ENCODE data around the gene REELD1. TPM values are rescaled to one million over a fixed set of nuclear protein-coding genes. Genes with fewer than 3 reads are reported as not detected.

Gene REELD1
- total and polyA plus RNA-seq, 12 donors, result 0.12 to 1.4 (median 0.22) TPM; not detected in 6

DNA sequence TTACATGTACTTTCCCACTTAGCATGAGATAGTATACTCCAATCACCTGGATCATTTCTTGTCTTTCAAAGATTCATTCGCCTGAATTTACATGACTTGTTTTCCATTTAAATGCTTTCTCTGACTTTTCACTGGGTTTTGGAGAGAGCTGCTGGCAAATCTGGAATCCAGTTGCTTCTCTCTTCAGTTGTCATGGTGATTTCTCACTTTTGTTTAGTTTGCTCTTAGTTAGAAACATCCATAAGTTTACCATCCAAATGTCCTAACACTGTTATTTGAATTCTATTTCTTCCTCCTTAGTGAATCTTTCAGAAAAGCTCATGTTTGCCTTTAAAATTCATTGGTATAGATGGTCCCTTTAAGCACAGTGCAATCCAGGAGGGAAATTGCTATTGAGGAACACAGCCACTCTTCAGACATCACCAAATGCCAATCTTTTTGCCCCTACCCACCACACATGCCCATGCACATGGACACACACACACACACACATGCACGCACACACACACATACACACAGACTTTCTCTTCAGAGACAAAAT is 51.7 kb downstream of the REELD1 start:
- 93 to 94% methylated on average over 2 of the region's 2 CpGs for WGBS, 2 donors
- no peak for DNase-seq
- H3K9me3 ChIP-seq, result no peaks in the 10 kb centered on the region
- no peaks in the 10 kb centered on the region for H3K36me3 ChIP-seq
- intact Hi-C loops (cut with DNase I), result no loop called here
- H3K27ac ChIP-seq, result no peak overlapping the region
- peaks cover 0 to 16% (median 0%) of the 10 kb centered on the region in 9 donors for H3K4me1 ChIP-seq
- TF ChIP-seq, protein P1, sequence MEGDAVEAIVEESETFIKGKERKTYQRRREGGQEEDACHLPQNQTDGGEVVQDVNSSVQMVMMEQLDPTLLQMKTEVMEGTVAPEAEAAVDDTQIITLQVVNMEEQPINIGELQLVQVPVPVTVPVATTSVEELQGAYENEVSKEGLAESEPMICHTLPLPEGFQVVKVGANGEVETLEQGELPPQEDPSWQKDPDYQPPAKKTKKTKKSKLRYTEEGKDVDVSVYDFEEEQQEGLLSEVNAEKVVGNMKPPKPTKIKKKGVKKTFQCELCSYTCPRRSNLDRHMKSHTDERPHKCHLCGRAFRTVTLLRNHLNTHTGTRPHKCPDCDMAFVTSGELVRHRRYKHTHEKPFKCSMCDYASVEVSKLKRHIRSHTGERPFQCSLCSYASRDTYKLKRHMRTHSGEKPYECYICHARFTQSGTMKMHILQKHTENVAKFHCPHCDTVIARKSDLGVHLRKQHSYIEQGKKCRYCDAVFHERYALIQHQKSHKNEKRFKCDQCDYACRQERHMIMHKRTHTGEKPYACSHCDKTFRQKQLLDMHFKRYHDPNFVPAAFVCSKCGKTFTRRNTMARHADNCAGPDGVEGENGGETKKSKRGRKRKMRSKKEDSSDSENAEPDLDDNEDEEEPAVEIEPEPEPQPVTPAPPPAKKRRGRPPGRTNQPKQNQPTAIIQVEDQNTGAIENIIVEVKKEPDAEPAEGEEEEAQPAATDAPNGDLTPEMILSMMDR (IDR thresholded peaks at IDR 0.05), result no peak
- H3K4me3 ChIP-seq, result no peak overlapping the region
- ATAC-seq, result no peak
- H3K27me3 ChIP-seq, result no peaks in the 10 kb centered on the region

DNA sequence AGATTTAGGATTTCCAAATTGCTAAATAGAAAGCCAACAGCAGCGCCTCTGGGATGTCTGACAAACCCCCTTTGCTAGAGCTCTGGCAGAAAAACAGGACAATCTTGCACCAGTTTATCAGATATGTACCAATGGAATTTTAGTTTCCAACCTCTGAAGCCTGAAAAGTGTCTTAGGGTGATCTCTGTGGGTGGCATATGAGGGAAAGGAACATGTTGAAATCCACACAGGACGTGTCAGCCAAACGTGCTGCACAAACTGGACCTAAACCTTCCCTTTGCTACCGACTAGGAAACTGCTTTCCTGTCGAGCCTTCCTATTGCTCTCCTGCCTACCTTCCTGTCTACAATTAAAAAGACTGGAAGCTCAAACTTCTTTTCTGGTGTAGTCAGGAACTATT is 53.5 kb downstream of the REELD1 start:
- no peak overlapping the region for H3K27ac ChIP-seq
- peaks cover 0 to 16% (median 0%) of the 10 kb centered on the region in 9 donors for H3K4me1 ChIP-seq
- no peaks in the 10 kb centered on the region for H3K36me3 ChIP-seq
- TF ChIP-seq, protein P1 (IDR thresholded peaks at IDR 0.05), result no peak
- no peak for DNase-seq
- no peaks in the 10 kb centered on the region for H3K27me3 ChIP-seq
- no peaks in the 10 kb centered on the region for H3K9me3 ChIP-seq
- WGBS, 2 donors, result 66 to 68% methylated on average over 5 of the region's 5 CpGs
- intact Hi-C loops (cut with DNase I), result no loop called here
- no peak overlapping the region for H3K4me3 ChIP-seq
- ATAC-seq, result no peak

DNA sequence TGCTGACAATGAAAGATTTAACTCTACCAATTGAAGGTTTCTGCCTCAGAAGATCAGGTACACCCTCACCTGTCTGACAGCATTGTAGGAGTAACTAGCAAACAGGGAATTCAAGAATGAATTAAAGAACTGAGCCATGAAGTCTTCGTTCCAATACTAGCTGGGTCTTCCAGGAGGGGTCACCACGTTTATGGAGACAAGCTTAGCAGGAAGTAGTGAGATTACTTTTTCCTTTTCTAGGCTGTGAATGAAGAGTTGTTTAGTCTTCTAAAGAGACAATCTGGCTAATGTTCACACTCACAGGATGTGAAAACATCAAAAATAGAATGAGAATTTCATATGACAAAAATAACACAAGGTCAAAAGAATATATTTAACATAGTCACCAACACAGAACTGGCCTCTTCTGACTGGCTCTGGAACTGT is 54.9 kb downstream of the REELD1 start:
- intact Hi-C loops (cut with DNase I), result no loop called here
- 55 to 56% methylated on average over 2 of the region's 2 CpGs for WGBS, 2 donors
- TF ChIP-seq, protein P1 (IDR thresholded peaks at IDR 0.05), result no peak
- no peaks in the 10 kb centered on the region for H3K27me3 ChIP-seq
- no peak overlapping the region for H3K27ac ChIP-seq
- no peak for ATAC-seq
- H3K4me3 ChIP-seq, result no peak overlapping the region
- no peaks in the 10 kb centered on the region for H3K36me3 ChIP-seq
- DNase-seq, result no peak
- H3K4me1 ChIP-seq, result peaks cover 0 to 16% (median 0%) of the 10 kb centered on the region in 9 donors
- no peaks in the 10 kb centered on the region for H3K9me3 ChIP-seq

DNA sequence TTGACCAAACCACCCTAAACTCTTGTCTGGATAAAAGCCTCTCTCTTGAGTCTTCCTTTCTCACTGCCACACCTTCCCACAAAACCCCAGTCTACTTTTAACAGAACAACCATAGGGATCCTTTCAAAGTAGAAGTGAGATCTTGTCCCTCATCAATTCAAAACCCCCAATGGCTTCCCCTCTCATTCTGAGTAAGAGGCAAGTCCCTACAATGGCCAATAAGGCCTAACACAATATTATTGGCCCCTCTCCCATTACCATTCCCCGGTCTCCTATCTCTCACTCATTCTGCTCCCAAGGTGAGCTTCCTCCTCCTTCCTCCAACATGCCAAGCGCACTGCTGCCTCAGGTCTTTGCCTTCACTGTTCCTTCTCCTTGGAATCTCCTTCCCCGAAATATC is 57.1 kb downstream of the REELD1 start:
- Histone ChIP-seq H3K27me3 (no peaks in the 10 kb centered on the region), H3K27ac (no peak overlapping the region), H3K36me3 (no peaks in the 10 kb centered on the region), H3K4me3 (no peak overlapping the region), H3K4me1 (peaks cover 0 to 16% (median 0%) of the 10 kb centered on the region in 9 donors), H3K9me3 (no peaks in the 10 kb centered on the region)
- intact Hi-C loops (cut with DNase I), result no loop called here
- TF ChIP-seq, protein P1 (IDR thresholded peaks at IDR 0.05), result no peak
- no peak for DNase-seq
- 99% methylated on average over 3 of the region's 3 CpGs for WGBS, 2 donors
- no peak for ATAC-seq
